Activated naive CD8-positive, alpha-beta T cell treated with anti-CD3 and anti-CD28 coated beads, Interleukin-2, amount 10 ng/mL, durations not matched to agents 7 days and 5 days (primary cell): Measurements from ENCODE around the gene PIK3CD. TPM values are rescaled to one million over a fixed set of nuclear protein-coding genes. Genes with fewer than 3 reads are reported as not detected.
"Not testable (repeated sequence)": the region's sequence is repeated elsewhere in the genome, so short reads cannot be mapped to it uniquely, and the experiment has no call there.

Experiments used
- ATAC-seq: fragments of 150-1000 bp; cut with Tn5 transposase; one replicate; pipeline ENCODE4 v1.10.0; 2021; ENCODE audit warnings: low read depth, moderate library complexity
- POLR2A ChIA-PET: fragments of 350-600 bp; sonication (Branson Sonifier 250); formaldehyde crosslinking; loops from one replicate; lab custom pipeline; 2021; ENCODE audit warnings: antibody characterized with exemption; lab: Charles Lee
- DNase-seq: peaks from one replicate; pipeline ENCODE4 v3.0.0; 2021
- H3K27ac Mint-ChIP-seq: one replicate; pipeline ENCODE4 v1.8.0; 2022; ENCODE audit warnings: mild to moderate bottlenecking, mixed read lengths
- H3K27me3 Mint-ChIP-seq: one replicate; pipeline ENCODE4 v1.8.0; 2022; ENCODE audit warnings: mild to moderate bottlenecking, moderate library complexity, mixed read lengths
- H3K36me3 Mint-ChIP-seq: one replicate; pipeline ENCODE4 v1.8.0; 2021; ENCODE audit warnings: mild to moderate bottlenecking, mixed read lengths
- H3K4me1 Mint-ChIP-seq: one replicate; pipeline ENCODE4 v1.8.0; 2021; ENCODE audit warnings: mixed read lengths
- H3K4me3 Mint-ChIP-seq: one replicate; pipeline ENCODE4 v1.8.0; 2022; ENCODE audit warnings: mild to moderate bottlenecking, moderate library complexity, mixed read lengths
- H3K9me3 Mint-ChIP-seq: one replicate; pipeline ENCODE4 v1.8.0; 2021; ENCODE audit warnings: mixed read lengths
- total RNA-seq, 2 experiments: library from RNA; stranded (reverse); gene quantifications; one replicate each; pipeline ENCODE4 v1.2.3, GENCODE V29; 2021

PIK3CD gene
- total RNA-seq, 2 experiments from 2014 or later = 250 TPM

GRCh38 chr1:9611716-9612115 lies 39.8 kb upstream of the PIK3CD start:
- Mint-ChIP-seq H3K9me3 (no peaks in the 10 kb centered on the region), H3K27me3 (no peaks in the 10 kb centered on the region), H3K4me1 (no peaks in the 10 kb centered on the region), H3K27ac (no peak overlapping the region), H3K36me3 (no peaks in the 10 kb centered on the region), H3K4me3 (no peak overlapping the region)
- POLR2A ChIA-PET = no interaction called here
- ATAC-seq (no peak), DNase-seq (no peak)

- no peak overlapping the region for H3K4me3 Mint-ChIP-seq
- POLR2A ChIA-PET = no interaction called here
- no peak overlapping the region for H3K27ac Mint-ChIP-seq
- no peaks in the 10 kb centered on the region for H3K27me3 Mint-ChIP-seq
- H3K9me3 Mint-ChIP-seq = no peaks in the 10 kb centered on the region
- no peaks in the 10 kb centered on the region for H3K36me3 Mint-ChIP-seq
- no peak for DNase-seq
- no peaks in the 10 kb centered on the region for H3K4me1 Mint-ChIP-seq
- no peak for ATAC-seq
These were observed 39.2 kb upstream of the PIK3CD start for GRCh38 chr1:9612162-9612845.

- DNase-seq (no peak), ATAC-seq (no peak)
- no peak overlapping the region for H3K4me3 Mint-ChIP-seq
- POLR2A ChIA-PET = no interaction called here
- no peaks in the 10 kb centered on the region for H3K4me1 Mint-ChIP-seq
- H3K27ac Mint-ChIP-seq = no peak overlapping the region
- no peaks in the 10 kb centered on the region for H3K27me3 Mint-ChIP-seq
- no peaks in the 10 kb centered on the region for H3K36me3 Mint-ChIP-seq
- H3K9me3 Mint-ChIP-seq = no peaks in the 10 kb centered on the region
These were observed 38.5 kb upstream of the PIK3CD start for GRCh38 chr1:9612871-9613624.

GRCh38 chr1:9613625-9614299 lies 37.8 kb upstream of the PIK3CD start:
- Mint-ChIP-seq H3K27ac (no peak overlapping the region), H3K9me3 (no peaks in the 10 kb centered on the region), H3K36me3 (no peaks in the 10 kb centered on the region), H3K4me3 (no peak overlapping the region), H3K27me3 (no peaks in the 10 kb centered on the region), H3K4me1 (no peaks in the 10 kb centered on the region)
- ATAC-seq = no peak
- POLR2A ChIA-PET = no interaction called here
- DNase-seq = no peak

GRCh38 chr1:9615316-9616063 lies 36.0 kb upstream of the PIK3CD start:
- Mint-ChIP-seq H3K4me1 (no peaks in the 10 kb centered on the region), H3K27me3 (peaks cover 3% of the 10 kb centered on the region), H3K27ac (no peak overlapping the region), H3K4me3 (no peak overlapping the region), H3K36me3 (no peaks in the 10 kb centered on the region), H3K9me3 (no peaks in the 10 kb centered on the region)
- ATAC-seq (peak; percentile 89), DNase-seq (peak; percentile 70)
- POLR2A ChIA-PET = interaction anchor here (1.3 kb wide), 1 partner anchor 105 kb away, joined by 4 read pairs; no protein-coding TSS in a partner anchor

GRCh38 chr1:9618909-9619679 lies 32.4 kb upstream of the PIK3CD start:
- Mint-ChIP-seq H3K4me3 (no peak overlapping the region), H3K27ac (no peak overlapping the region), H3K36me3 (no peaks in the 10 kb centered on the region), H3K9me3 (no peaks in the 10 kb centered on the region), H3K4me1 (peaks cover 2% of the 10 kb centered on the region), H3K27me3 (peaks cover 16% of the 10 kb centered on the region)
- POLR2A ChIA-PET = no interaction called here
- ATAC-seq (no peak), DNase-seq (no peak)

- no peak overlapping the region for H3K27ac Mint-ChIP-seq
- ATAC-seq = no peak
- peaks cover 17% of the 10 kb centered on the region for H3K27me3 Mint-ChIP-seq
- H3K36me3 Mint-ChIP-seq = no peaks in the 10 kb centered on the region
- H3K9me3 Mint-ChIP-seq = no peaks in the 10 kb centered on the region
- DNase-seq = no peak
- POLR2A ChIA-PET = no interaction called here
- peaks cover 6% of the 10 kb centered on the region for H3K4me1 Mint-ChIP-seq
- no peak overlapping the region for H3K4me3 Mint-ChIP-seq
These were observed 30.5 kb upstream of the PIK3CD start for GRCh38 chr1:9621032-9621431.

GRCh38 chr1:9624081-9624480 lies 27.4 kb upstream of the PIK3CD start:
- Mint-ChIP-seq H3K27me3 (peaks cover 16% of the 10 kb centered on the region), H3K36me3 (no peaks in the 10 kb centered on the region), H3K27ac (no peak overlapping the region), H3K9me3 (no peaks in the 10 kb centered on the region), H3K4me1 (peaks cover 23% of the 10 kb centered on the region), H3K4me3 (peak overlapping the region; percentile 13)
- ATAC-seq (no peak), DNase-seq (no peak)
- POLR2A ChIA-PET = interaction anchor here (1.1 kb wide), 1 partner anchor 98 kb away, joined by 3 read pairs; no protein-coding TSS in a partner anchor

GRCh38 chr1:9625030-9625429 lies 26.5 kb upstream of the PIK3CD start:
- not testable (repeated sequence) for ATAC-seq, H3K36me3 Mint-ChIP-seq, DNase-seq, H3K27ac Mint-ChIP-seq, H3K9me3 Mint-ChIP-seq, H3K4me3 Mint-ChIP-seq
- Mint-ChIP-seq H3K4me1 (peaks cover 27% of the 10 kb centered on the region), H3K27me3 (peaks cover 14% of the 10 kb centered on the region)
- POLR2A ChIA-PET = interaction anchor here (7.1 to 22.8 kb wide), 2 partner anchors 31 to 64 kb away, joined by 90 to 623 read pairs; partner anchors contain the start of gene PIK3CD

GRCh38 chr1:9626201-9626608 lies 25.3 kb upstream of the PIK3CD start:
- Mint-ChIP-seq H3K4me3 (peak overlapping the region; percentile 92), H3K36me3 (peaks cover 11% of the 10 kb centered on the region), H3K4me1 (peaks cover 27% of the 10 kb centered on the region), H3K27me3 (peaks cover 7% of the 10 kb centered on the region), H3K27ac (peak overlapping the region; percentile 86), H3K9me3 (no peaks in the 10 kb centered on the region)
- DNase-seq = peak; percentile 48
- POLR2A ChIA-PET = interaction anchor here (0.5 to 22.8 kb wide), 11 partner anchors 15 to 174 kb away, joined by 3 to 623 read pairs (median 4); partner anchors contain the start of gene PIK3CD
- no peak for ATAC-seq

- peak overlapping the region; percentile 97 for H3K27ac Mint-ChIP-seq
- POLR2A ChIA-PET = interaction anchor here (0.5 to 22.8 kb wide), 21 partner anchors 12 to 487 kb away, joined by 3 to 623 read pairs (median 5); partner anchors contain the start of gene PIK3CD
These were observed 22.7 kb upstream of the PIK3CD start for GRCh38 chr1:9628541-9629444.

More at GRCh38 chr1:9628541-9629444, 22.7 kb upstream of the PIK3CD start:
- Mint-ChIP-seq H3K27me3 (peaks cover 3% of the 10 kb centered on the region), H3K36me3 (peaks cover 32% of the 10 kb centered on the region), H3K9me3 (no peaks in the 10 kb centered on the region), H3K4me1 (peaks cover 44% of the 10 kb centered on the region), H3K4me3 (peak overlapping the region; percentile 92)
- ATAC-seq (peak; percentile 42), DNase-seq (peak; percentile 84)
